Embryonic facial prominence (tissue), 1 donor: Measurements from ENCODE around the gene AK5.
"Not testable (repeated sequence)": the region's sequence is repeated elsewhere in the genome, so short reads cannot be mapped to it uniquely, and the experiment has no call there.

ENCODE experiments used
- DNase-seq: peaks from one replicate; pipeline ENCODE4 v3.0.0-alpha.2; 2016; ENCODE audit errors: extremely low spot score

Gene AK5

GRCh38 chr1:77288275-77288674 is 6.5 kb downstream of the AK5 start:
- DNase-seq = no peak

- DNase-seq = no peak
These were observed 8.8 kb downstream of the AK5 start for GRCh38 chr1:77290576-77290975.

GRCh38 chr1:77292551-77292950 is 10.7 kb downstream of the AK5 start:
- DNase-seq = no peak

- DNase-seq = no peak
These were observed 18.7 kb downstream of the AK5 start for GRCh38 chr1:77300566-77300965.

- DNase-seq = no peak
These were observed 21.6 kb downstream of the AK5 start for GRCh38 chr1:77303387-77303786.

GRCh38 chr1:77308889-77309621 is 27.2 kb downstream of the AK5 start:
- no peak for DNase-seq

GRCh38 chr1:77310924-77311323 is 29.1 kb downstream of the AK5 start:
- DNase-seq = no peak

GRCh38 chr1:77312364-77312763 is 30.5 kb downstream of the AK5 start:
- DNase-seq = not testable (repeated sequence)

GRCh38 chr1:77313491-77313890 is 31.7 kb downstream of the AK5 start:
- DNase-seq = no peak

- DNase-seq = no peak
These were observed 34.2 kb downstream of the AK5 start for GRCh38 chr1:77316006-77316405.

GRCh38 chr1:77316966-77317365 is 35.1 kb downstream of the AK5 start:
- DNase-seq = no peak

GRCh38 chr1:77319036-77319705 is 37.4 kb downstream of the AK5 start:
- no peak for DNase-seq

GRCh38 chr1:77322061-77322900 is 40.5 kb downstream of the AK5 start:
- no peak for DNase-seq

GRCh38 chr1:77333501-77333900 is 51.7 kb downstream of the AK5 start:
- no peak for DNase-seq

GRCh38 chr1:77336729-77337128 is 54.9 kb downstream of the AK5 start:
- DNase-seq = no peak

GRCh38 chr1:77339326-77339725 is 57.5 kb downstream of the AK5 start:
- DNase-seq = no peak

- no peak for DNase-seq
These were observed 59.4 kb downstream of the AK5 start for GRCh38 chr1:77341195-77341594.

- no peak for DNase-seq
These were observed 60.9 kb downstream of the AK5 start for GRCh38 chr1:77342745-77343144.

- DNase-seq = no peak
These were observed 65.8 kb downstream of the AK5 start for GRCh38 chr1:77347646-77348045.

GRCh38 chr1:77348549-77348948 is 66.7 kb downstream of the AK5 start:
- DNase-seq = no peak

- DNase-seq = no peak
These were observed 67.5 kb downstream of the AK5 start for GRCh38 chr1:77349275-77349674.

- no peak for DNase-seq
These were observed 68.4 kb downstream of the AK5 start for GRCh38 chr1:77350012-77350770.
